GM23248 (cell line): Measurements from ENCODE around the gene SCNN1B.

Experiments
- EZH2 ChIP-seq: fragments of 200-600 bp; sonication (generic); IDR thresholded peaks from 2 replicates; pipeline ENCODE4 v1.6.1; 2018; ENCODE audit warnings: antibody characterized with exemption, mild to moderate bottlenecking; ENCODE audit not compliant: insufficient read depth, poor library complexity, severe bottlenecking
- EZH2phosphoT487 ChIP-seq: fragments of 200-600 bp; sonication (generic); IDR thresholded peaks from 2 replicates; pipeline ENCODE4 v1.6.1; 2018; ENCODE audit warnings: antibody characterized with exemption, moderate library complexity, mild to moderate bottlenecking, low read depth; ENCODE audit not compliant: insufficient read depth

- TF ChIP-seq EZH2phosphoT487 = no peak
- no peak for TF ChIP-seq EZH2
These were observed 87.1 kb downstream of the SCNN1B start for GRCh38 chr16:23389201-23389600.
